GM20000 (cell line): Measurements from ENCODE around the gene RFPL1.
"Not testable (repeated sequence)": the region's sequence is repeated elsewhere in the genome, so short reads cannot be mapped to it uniquely, and the experiment has no call there.

Experiments used
- DNase-seq: peaks from one replicate; pipeline ENCODE4 v3.0.0; 2012; ENCODE audit warnings: low spot score
- TF ChIP-seq, protein P1 (sequence below): IDR thresholded peaks from 2 replicates; pipeline ENCODE4 v1.5.1; 2012; ENCODE audit warnings: mild to moderate bottlenecking, control low read depth; ENCODE audit errors: extremely low read depth, missing control alignments

The RFPL1 gene

GRCh38 chr22:29400576-29400975, 37.8 kb upstream of the RFPL1 start:
- TF ChIP-seq, protein P1, sequence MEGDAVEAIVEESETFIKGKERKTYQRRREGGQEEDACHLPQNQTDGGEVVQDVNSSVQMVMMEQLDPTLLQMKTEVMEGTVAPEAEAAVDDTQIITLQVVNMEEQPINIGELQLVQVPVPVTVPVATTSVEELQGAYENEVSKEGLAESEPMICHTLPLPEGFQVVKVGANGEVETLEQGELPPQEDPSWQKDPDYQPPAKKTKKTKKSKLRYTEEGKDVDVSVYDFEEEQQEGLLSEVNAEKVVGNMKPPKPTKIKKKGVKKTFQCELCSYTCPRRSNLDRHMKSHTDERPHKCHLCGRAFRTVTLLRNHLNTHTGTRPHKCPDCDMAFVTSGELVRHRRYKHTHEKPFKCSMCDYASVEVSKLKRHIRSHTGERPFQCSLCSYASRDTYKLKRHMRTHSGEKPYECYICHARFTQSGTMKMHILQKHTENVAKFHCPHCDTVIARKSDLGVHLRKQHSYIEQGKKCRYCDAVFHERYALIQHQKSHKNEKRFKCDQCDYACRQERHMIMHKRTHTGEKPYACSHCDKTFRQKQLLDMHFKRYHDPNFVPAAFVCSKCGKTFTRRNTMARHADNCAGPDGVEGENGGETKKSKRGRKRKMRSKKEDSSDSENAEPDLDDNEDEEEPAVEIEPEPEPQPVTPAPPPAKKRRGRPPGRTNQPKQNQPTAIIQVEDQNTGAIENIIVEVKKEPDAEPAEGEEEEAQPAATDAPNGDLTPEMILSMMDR: no peak
- DNase-seq: no peak

- DNase-seq: not testable (repeated sequence)
These were observed 36.8 kb upstream of the RFPL1 start for GRCh38 chr22:29401538-29401937.

GRCh38 chr22:29408940-29409339, 29.4 kb upstream of the RFPL1 start:
- DNase-seq: no peak
- TF ChIP-seq, protein P1: no peak

GRCh38 chr22:29411569-29412211, 26.7 kb upstream of the RFPL1 start:
- not testable (repeated sequence) for DNase-seq

DNA sequence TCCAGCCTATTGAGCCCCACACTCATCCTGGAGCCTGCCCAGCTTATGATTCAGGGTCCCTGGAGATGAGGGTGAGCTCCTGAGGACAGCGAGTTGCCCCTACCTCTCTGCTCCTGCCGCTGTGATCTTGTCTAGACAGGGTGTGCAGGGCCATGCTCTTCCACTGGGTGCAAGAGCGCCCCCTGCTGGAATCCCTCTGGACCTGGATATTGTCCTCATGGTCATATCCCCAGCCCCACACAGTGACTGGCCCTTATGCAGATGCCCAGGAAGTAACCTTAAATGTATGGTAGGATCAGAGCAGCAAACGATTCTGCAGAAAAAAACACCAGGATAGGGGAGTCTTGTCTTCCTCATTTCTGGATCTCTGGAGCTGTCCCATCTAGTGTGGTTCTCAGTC, 25.6 kb upstream of the RFPL1 start:
- DNase-seq: not testable (repeated sequence)

DNA sequence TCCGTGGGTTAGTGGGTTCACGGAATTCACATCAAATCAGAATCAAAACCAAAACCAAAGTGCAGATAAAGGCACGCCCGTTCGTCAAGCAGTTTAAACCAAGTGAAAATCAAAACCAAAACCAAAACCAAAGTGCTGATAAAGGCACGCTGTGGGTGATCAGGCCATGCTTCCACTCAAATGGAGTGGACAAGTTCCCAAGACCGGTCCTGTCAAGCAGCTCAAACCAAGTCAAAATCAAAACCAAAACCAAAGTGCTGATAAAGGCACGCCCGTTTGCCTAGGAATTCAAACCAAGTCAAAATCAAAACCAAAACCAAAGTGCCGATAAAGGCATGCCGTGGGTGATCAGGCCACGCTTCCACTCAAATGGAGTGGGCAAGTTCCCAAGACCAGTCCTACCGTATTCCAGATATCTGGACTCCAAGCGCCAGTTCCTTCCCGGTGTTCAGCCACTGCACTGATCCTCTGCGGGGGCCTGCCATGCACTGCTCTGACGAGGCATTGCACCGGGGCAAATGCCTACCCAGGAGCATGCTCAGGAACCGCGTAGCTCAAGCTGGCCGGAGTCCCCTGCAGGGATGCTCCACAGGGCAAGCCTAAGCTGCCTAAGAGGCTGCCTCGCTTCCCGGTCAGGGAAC, 23.3 kb upstream of the RFPL1 start:
- not testable (repeated sequence) for DNase-seq

DNA sequence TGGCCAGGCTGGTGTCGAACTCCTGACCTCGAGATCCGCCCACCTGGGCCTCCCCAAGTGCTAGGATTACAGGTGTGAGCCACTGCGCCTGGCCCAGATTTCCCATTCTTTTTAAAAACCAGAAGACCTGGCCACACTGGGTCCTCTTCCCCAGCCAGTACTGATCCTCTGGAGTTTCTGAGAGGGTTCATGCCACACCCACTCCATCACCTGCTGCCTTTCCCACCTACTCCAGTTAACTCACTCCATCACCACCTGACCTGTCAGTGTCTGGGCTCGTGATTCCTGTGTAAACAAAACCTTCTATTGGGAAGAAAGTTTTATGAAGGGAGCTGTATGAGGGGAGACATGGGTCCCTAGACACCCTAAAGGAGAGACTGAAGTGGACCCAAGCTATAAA, 19.7 kb upstream of the RFPL1 start:
- DNase-seq: not testable (repeated sequence)

DNA sequence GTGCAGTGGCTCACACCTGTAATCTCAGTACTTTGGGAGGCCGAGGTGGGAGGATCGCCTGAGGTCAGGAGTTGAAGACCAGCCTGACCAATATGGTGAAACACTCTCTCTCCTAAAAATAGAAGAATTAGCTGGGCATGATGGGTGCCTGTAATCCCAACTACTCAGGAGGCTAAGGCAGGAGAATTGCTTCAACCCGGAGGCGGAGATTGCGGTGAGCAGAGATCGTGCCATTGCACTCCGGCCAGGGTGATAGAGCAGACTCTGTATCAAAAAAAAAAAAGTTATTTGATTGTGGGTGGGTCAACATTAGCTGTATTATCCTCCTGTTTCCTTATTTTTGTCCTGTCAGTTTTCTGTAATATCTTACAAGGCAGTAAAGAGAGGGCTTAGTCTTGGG, 11.9 kb upstream of the RFPL1 start:
- TF ChIP-seq, protein P1: no peak
- no peak for DNase-seq

GRCh38 chr22:29427176-29427760, 11.1 kb upstream of the RFPL1 start:
- TF ChIP-seq, protein P1: no peak

GRCh38 chr22:29431986-29432385, 6.4 kb upstream of the RFPL1 start:
- DNase-seq: no peak
- TF ChIP-seq, protein P1: no peak

More at GRCh38 chr22:29427176-29427760, 11.1 kb upstream of the RFPL1 start:
- DNase-seq: no peak
